BE2C (cell line): ENCODE results near the gene ADK.

Experiments used
- DNase-seq: peaks from one replicate; pipeline ENCODE4 v3.0.0-alpha.2; 2020
- H3K27me3 ChIP-seq: fragments of 250-450 bp; sonication (Bioruptor Pico); 2 replicates; pipeline ENCODE4 v1.5.1; 2020; ENCODE audit warnings: mild to moderate bottlenecking
- H3K36me3 ChIP-seq: fragments of 250-450 bp; sonication (Bioruptor Pico); 2 replicates; pipeline ENCODE4 v1.5.1; 2020; ENCODE audit warnings: mild to moderate bottlenecking
- H3K4me1 ChIP-seq: fragments of 250-450 bp; sonication (Bioruptor Pico); 2 replicates; pipeline ENCODE4 v1.5.1; 2020
- H3K4me3 ChIP-seq: 2 replicates; pipeline ENCODE4 v1.5.1; 2011; ENCODE audit warnings: low read depth, low read length
- H3K9me3 ChIP-seq: fragments of 250-450 bp; sonication (Bioruptor Pico); 2 replicates; pipeline ENCODE4 v1.5.1; 2020
- TF ChIP-seq, protein P1 (sequence below): IDR thresholded peaks from 2 replicates; pipeline ENCODE4 v1.5.1; 2012; ENCODE audit warnings: mild to moderate bottlenecking, low read depth, low read length

The ADK gene

DNA sequence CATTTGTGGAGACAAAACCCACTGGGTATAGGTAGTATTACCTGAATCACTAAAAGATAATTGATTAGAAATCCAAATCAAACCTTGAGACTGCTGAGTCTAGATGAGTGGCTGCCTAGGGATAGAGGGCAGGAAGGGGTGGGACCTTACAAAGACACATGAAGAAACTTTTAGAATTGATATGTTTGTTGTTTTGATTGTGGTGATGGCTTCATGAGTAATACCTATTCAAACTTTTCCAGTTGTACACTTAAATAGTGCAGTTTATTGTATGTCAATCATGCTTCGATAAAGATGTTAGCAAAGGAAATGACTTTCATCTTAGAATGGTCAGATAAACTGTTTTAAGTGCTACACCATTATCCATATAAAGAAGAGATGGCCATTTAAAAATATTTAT is 486.7 kb downstream of the ADK start:
- Histone ChIP-seq H3K9me3 (no peaks in the 10 kb centered on the region), H3K4me3 (no peak overlapping the region), H3K27me3 (no peaks in the 10 kb centered on the region), H3K36me3 (no peaks in the 10 kb centered on the region), H3K4me1 (no peaks in the 10 kb centered on the region)
- TF ChIP-seq, protein P1, sequence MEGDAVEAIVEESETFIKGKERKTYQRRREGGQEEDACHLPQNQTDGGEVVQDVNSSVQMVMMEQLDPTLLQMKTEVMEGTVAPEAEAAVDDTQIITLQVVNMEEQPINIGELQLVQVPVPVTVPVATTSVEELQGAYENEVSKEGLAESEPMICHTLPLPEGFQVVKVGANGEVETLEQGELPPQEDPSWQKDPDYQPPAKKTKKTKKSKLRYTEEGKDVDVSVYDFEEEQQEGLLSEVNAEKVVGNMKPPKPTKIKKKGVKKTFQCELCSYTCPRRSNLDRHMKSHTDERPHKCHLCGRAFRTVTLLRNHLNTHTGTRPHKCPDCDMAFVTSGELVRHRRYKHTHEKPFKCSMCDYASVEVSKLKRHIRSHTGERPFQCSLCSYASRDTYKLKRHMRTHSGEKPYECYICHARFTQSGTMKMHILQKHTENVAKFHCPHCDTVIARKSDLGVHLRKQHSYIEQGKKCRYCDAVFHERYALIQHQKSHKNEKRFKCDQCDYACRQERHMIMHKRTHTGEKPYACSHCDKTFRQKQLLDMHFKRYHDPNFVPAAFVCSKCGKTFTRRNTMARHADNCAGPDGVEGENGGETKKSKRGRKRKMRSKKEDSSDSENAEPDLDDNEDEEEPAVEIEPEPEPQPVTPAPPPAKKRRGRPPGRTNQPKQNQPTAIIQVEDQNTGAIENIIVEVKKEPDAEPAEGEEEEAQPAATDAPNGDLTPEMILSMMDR: no peak
- DNase-seq: no peak

DNA sequence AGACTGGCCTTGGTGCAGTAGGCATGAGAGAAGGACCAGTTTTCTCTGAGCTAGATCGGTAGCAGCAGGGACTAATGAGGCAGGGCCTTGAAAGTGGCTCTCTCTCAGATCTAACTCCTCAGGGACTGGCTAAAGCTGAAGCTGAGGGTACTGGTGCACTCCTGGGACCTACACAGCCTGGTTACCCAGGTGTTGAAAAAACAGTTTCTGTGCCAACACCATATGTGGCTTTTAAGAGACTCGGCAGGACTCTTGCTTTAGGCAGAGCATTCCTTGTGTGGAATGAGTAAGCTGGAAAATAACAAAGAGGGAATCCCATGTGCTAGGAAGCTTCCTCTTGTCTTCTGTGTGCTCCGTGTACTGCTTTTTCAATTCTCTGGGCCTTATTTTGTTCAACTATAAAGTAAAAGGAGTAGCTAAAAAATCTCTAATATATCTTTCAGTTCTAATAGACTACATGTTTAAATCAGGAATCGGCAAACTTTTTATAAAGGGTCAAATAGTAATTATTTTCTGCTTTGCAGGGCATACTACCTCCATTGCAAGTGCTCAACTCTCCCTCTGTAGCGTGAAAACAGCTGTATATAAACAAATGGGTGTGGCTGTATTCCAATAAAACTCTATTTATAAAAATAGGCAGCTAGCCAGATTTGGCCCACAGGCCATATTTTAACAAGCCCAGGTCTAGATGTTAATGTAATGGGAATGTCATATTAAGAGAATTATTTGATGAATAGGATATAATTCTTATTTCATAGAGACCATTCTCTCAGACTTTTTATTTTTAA is 489.3 kb downstream of the ADK start:
- no peak for DNase-seq
- H3K9me3 ChIP-seq: no peaks in the 10 kb centered on the region
- H3K4me1 ChIP-seq: no peaks in the 10 kb centered on the region
- no peaks in the 10 kb centered on the region for H3K27me3 ChIP-seq
- TF ChIP-seq, protein P1: no peak
- H3K36me3 ChIP-seq: no peaks in the 10 kb centered on the region
- H3K4me3 ChIP-seq: no peak overlapping the region

DNA sequence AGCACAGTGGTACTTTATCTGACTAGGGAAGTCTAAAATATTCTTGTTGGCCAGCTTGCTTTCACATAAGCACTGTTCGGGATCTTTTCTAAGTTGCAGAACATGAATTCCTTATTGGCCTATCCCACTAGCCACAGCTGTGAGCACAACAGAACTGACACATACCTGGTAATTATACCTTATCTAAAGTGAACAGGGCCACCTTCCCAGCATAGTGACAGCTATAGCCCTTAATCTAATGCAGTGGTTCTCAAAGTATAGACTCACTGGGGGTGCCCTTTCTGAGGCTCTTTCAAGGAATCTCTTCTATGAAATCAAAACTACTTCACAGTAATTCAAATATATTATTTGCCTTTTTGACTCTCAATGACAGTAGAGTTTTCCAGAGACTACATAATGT is 490.6 kb downstream of the ADK start:
- Histone ChIP-seq H3K36me3 (no peaks in the 10 kb centered on the region), H3K4me1 (no peaks in the 10 kb centered on the region), H3K4me3 (no peak overlapping the region), H3K9me3 (no peaks in the 10 kb centered on the region), H3K27me3 (no peaks in the 10 kb centered on the region)
- TF ChIP-seq, protein P1: no peak
- DNase-seq: no peak

DNA sequence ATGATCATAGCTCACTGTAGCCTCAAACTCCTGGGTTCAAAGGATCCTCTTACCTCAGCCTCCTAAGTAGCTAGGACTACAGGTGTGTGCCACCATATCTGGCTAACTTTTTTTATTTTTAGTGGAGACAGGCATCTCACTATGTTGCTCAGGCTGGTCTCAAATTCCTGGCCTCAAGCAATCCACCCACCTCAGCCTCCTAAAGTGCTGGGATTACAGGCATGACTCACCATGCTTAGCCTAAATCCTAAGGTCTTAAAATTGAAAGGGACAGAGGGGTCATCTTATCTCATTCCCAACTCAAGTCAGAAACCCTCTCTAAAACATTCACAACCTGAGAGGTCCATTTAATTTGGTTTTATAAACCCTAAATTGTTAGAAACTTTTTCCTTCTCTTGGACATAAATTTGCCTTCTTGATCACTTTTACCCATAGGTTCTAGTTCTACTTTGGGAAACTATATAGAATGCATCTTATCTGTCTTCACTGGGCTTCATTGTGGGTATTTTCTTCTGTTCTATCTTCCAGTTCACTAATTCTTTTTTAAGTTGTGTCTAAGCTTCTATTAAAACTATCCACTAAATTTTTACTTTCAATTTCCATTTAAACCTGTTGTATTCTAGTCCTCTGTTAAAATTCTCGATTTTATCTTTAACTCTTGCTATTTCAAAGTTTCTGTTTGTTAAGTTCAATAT is 492.0 kb downstream of the ADK start:
- no peak for DNase-seq
- H3K4me3 ChIP-seq: no peak overlapping the region
- H3K4me1 ChIP-seq: no peaks in the 10 kb centered on the region
- H3K9me3 ChIP-seq: no peaks in the 10 kb centered on the region
- no peaks in the 10 kb centered on the region for H3K27me3 ChIP-seq
- TF ChIP-seq, protein P1: no peak
- H3K36me3 ChIP-seq: no peaks in the 10 kb centered on the region

DNA sequence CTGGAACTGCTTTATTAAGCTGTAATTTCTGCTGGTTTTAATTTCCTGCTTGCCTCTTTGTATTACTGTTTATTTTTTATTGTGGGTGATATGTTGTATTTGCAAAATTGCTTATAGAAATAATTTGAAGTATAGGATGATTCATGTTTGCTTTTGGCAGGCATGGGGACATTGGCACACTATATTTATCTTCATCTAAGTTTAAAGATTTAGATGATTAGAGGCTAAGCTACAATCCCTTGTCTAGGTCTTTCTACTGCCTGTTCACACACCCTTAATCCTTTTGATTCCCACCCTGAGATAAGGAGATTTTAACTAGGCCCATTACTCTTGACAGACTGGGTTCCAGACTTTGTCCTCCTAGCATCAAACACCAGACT is 492.6 kb downstream of the ADK start:
- TF ChIP-seq, protein P1: no peak
- Histone ChIP-seq H3K36me3 (no peaks in the 10 kb centered on the region), H3K4me1 (no peaks in the 10 kb centered on the region), H3K4me3 (no peak overlapping the region), H3K27me3 (no peaks in the 10 kb centered on the region), H3K9me3 (no peaks in the 10 kb centered on the region)
- DNase-seq: no peak

DNA sequence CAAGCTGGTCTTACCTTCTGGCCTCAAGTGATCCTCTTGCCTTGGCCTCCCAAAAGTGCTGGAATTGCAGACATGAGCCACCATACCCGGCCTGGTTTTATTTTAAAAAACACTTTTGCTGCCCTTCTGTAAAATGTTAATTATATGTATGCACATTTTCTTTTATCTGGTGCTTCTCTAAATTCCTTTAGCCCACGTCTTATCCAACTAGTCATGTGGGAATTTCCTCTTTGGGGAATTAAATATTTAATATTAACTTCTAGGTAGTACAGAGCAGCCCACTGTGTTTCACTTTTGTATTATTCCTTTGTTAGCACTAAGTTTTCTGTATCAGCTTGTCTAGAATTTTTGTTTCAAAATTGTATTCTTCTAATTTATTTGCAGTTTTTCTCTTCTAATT is 493.7 kb downstream of the ADK start:
- no peaks in the 10 kb centered on the region for H3K27me3 ChIP-seq
- no peaks in the 10 kb centered on the region for H3K36me3 ChIP-seq
- H3K9me3 ChIP-seq: no peaks in the 10 kb centered on the region
- DNase-seq: no peak
- no peaks in the 10 kb centered on the region for H3K4me1 ChIP-seq
- H3K4me3 ChIP-seq: no peak overlapping the region
- TF ChIP-seq, protein P1: no peak
